Neural progenitor cell (in vitro differentiated cells): Measurements from ENCODE around the gene CROCC2. TPM values are rescaled to one million over a fixed set of nuclear protein-coding genes. Genes with fewer than 3 reads are reported as not detected.

Experiments
- DNase-seq: peaks from one replicate; pipeline ENCODE4 v3.0.0-alpha.2; 2016; ENCODE audit warnings: low spot score
- H2AFZ ChIP-seq: fragments of 200-600 bp; sonication (generic); replicated peaks from 2 replicates; pipeline ENCODE4 v1.6.1; 2016; ENCODE audit warnings: antibody characterized with exemption
- H3F3A ChIP-seq: fragments of 200-600 bp; sonication (generic); 2 replicates; pipeline ENCODE4 v1.6.1; 2016; ENCODE audit warnings: antibody characterized with exemption, low read depth
- H3K27ac ChIP-seq: fragments of 200-600 bp; sonication (generic); 2 replicates; pipeline ENCODE4 v1.5.1; 2016; ENCODE audit warnings: mild to moderate bottlenecking
- H3K27me3 ChIP-seq: fragments of 200-600 bp; sonication (generic); 2 replicates; pipeline ENCODE4 v1.6.1; 2016; ENCODE audit warnings: mild to moderate bottlenecking, moderate library complexity
- H3K36me3 ChIP-seq: fragments of 200-600 bp; sonication (generic); 2 replicates; pipeline ENCODE4 v1.5.1; 2016
- H3K4me1 ChIP-seq: fragments of 200-600 bp; sonication (generic); 2 replicates; pipeline ENCODE4 v1.6.1; 2016; ENCODE audit warnings: mixed run types
- H3K4me2 ChIP-seq: fragments of 200-600 bp; sonication (generic); 2 replicates; pipeline ENCODE4 v1.6.1; 2016
- H3K4me3 ChIP-seq: fragments of 200-600 bp; sonication (generic); 2 replicates; pipeline ENCODE4 v1.5.1; 2016
- H3K79me2 ChIP-seq: fragments of 200-600 bp; sonication (generic); 2 replicates; pipeline ENCODE4 v1.6.1; 2016; ENCODE audit warnings: low read depth
- H3K9ac ChIP-seq: fragments of 200-600 bp; sonication (generic); 2 replicates; pipeline ENCODE4 v1.6.1; 2016
- H3K9me3 ChIP-seq: fragments of 200-600 bp; sonication (generic); 2 replicates; pipeline ENCODE4 v1.5.1; 2016; ENCODE audit warnings: low read depth
- H4K20me1 ChIP-seq: fragments of 200-600 bp; sonication (generic); 2 replicates; pipeline ENCODE4 v1.6.1; 2016; ENCODE audit warnings: low read depth
- H3K27ac Mint-ChIP-seq: 3 replicates; pipeline ENCODE4 v1.8.0; 2021; ENCODE audit warnings: mixed read lengths
- H3K27me3 Mint-ChIP-seq: 2 replicates; pipeline ENCODE4 v1.8.0; 2022; ENCODE audit warnings: low read depth, mild to moderate bottlenecking, inconsistent platforms, moderate library complexity, mixed read lengths; ENCODE audit not compliant: insufficient read depth
- H3K36me3 Mint-ChIP-seq: 3 replicates; pipeline ENCODE4 v1.8.0; 2021; ENCODE audit warnings: mixed read lengths
- H3K4me1 Mint-ChIP-seq: 3 replicates; pipeline ENCODE4 v1.8.0; 2021; ENCODE audit warnings: mixed read lengths
- H3K4me3 Mint-ChIP-seq: 3 replicates; pipeline ENCODE4 v1.8.0; 2021; ENCODE audit warnings: mild to moderate bottlenecking, moderate library complexity, mixed read lengths
- H3K9me3 Mint-ChIP-seq: 3 replicates; pipeline ENCODE4 v1.8.0; 2020; ENCODE audit warnings: mixed read lengths
- CTCF ChIP-seq: fragments of 200-600 bp; sonication (generic); IDR thresholded peaks from 2 replicates; pipeline ENCODE4 v1.5.1; 2017; ENCODE audit warnings: antibody characterized with exemption, mild to moderate bottlenecking
- EZH2 ChIP-seq: fragments of 200-600 bp; sonication (generic); IDR thresholded peaks from 2 replicates; pipeline ENCODE4 v1.6.1; 2017; ENCODE audit warnings: antibody characterized with exemption, mild to moderate bottlenecking, moderate library complexity
- EZH2phosphoT487 ChIP-seq: fragments of 200-600 bp; sonication (generic); IDR thresholded peaks from 2 replicates; pipeline ENCODE4 v1.6.1; 2017; ENCODE audit warnings: antibody characterized with exemption
- total RNA-seq: library from RNA; depleted of rRNA; stranded (reverse); fragments of >200 nt; gene quantifications from 2 replicates; pipeline ENCODE4 v1.2.3, GENCODE V29; 2015; ENCODE audit warnings: low replicate concordance

Gene CROCC2
- total RNA-seq, 1 donor from 2014 or later = not detected

- peaks cover 11% of the 10 kb centered on the region for H3K27me3 Mint-ChIP-seq
- Histone ChIP-seq H3K4me2 (no peak overlapping the region), H3K27ac (no peak overlapping the region), H3K9me3 (no peaks in the 10 kb centered on the region), H3K27me3 (no peaks in the 10 kb centered on the region), H3K79me2 (no peaks in the 10 kb centered on the region), H3K9ac (no peak overlapping the region), H3K4me1 (no peaks in the 10 kb centered on the region), H3F3A (no peaks in the 10 kb centered on the region), H4K20me1 (no peaks in the 10 kb centered on the region), H2AFZ (no peak overlapping the region), H3K4me3 (no peak overlapping the region), H3K36me3 (no peaks in the 10 kb centered on the region)
- TF ChIP-seq EZH2phosphoT487 = no peak
- TF ChIP-seq CTCF = no peak
- no peaks in the 10 kb centered on the region for H3K36me3 Mint-ChIP-seq
- H3K4me1 Mint-ChIP-seq = peaks cover 2% of the 10 kb centered on the region
- no peaks in the 10 kb centered on the region for H3K9me3 Mint-ChIP-seq
- H3K4me3 Mint-ChIP-seq = no peak overlapping the region
- H3K27ac Mint-ChIP-seq = no peak overlapping the region
- no peak for DNase-seq
Observed at GRCh38 chr2:240946654-240947053, 40.5 kb downstream of the CROCC2 start.

DNA sequence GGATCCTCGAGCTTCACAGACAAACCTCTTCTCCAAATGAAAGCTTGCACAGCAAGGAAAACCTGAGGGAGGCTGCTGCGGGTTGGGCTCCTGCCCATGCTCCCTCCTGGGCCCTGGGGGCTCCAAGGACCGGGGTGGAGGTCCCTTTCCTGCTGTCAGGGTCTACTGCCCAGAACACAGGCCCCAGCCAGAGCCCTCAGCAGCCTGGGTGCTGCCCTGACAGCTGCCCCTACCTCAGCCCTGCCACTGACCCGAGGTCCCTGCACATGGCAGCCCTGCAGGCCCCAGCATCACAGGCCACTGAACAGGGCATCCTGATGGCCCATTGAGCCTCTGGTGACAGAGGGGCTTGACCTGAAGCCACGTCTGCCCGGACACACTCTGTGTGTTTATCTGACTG, 41.0 kb downstream of the CROCC2 start:
- Histone ChIP-seq H3K4me2 (no peak overlapping the region), H4K20me1 (no peaks in the 10 kb centered on the region), H3K79me2 (no peaks in the 10 kb centered on the region), H2AFZ (no peak overlapping the region), H3K9me3 (no peaks in the 10 kb centered on the region), H3K27me3 (no peaks in the 10 kb centered on the region), H3K4me1 (no peaks in the 10 kb centered on the region), H3K27ac (no peak overlapping the region), H3F3A (no peaks in the 10 kb centered on the region), H3K4me3 (no peak overlapping the region), H3K36me3 (no peaks in the 10 kb centered on the region), H3K9ac (no peak overlapping the region)
- no peak for DNase-seq
- peaks cover 2% of the 10 kb centered on the region for H3K4me1 Mint-ChIP-seq
- TF ChIP-seq CTCF (no peak), EZH2 (no peak), EZH2phosphoT487 (no peak)
- H3K36me3 Mint-ChIP-seq = no peaks in the 10 kb centered on the region
- peaks cover 11% of the 10 kb centered on the region for H3K27me3 Mint-ChIP-seq
- no peak overlapping the region for H3K4me3 Mint-ChIP-seq
- no peak overlapping the region for H3K27ac Mint-ChIP-seq
- H3K9me3 Mint-ChIP-seq = no peaks in the 10 kb centered on the region

DNA sequence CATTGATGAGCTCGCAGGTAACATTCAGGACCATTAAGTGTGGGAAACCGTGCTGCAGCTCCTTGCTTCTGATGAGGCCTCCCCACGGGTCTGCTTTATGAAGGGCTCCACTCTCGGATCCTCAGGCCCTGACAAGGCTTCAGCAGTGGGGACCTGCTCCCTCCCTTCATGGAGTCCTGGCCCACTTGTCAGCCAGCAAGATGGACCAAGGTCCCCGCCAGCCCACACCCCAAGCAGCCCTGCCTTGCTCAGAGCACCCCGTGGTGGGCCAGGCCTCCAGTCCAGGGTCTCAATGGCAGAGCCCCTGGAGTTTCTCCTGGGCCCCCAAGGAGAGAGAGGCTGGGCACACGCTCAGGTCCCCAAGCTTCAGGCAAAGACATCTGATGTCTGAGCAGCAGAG, 41.5 kb downstream of the CROCC2 start:
- Histone ChIP-seq H3K4me1 (no peaks in the 10 kb centered on the region), H3K27ac (no peak overlapping the region), H3K36me3 (no peaks in the 10 kb centered on the region), H3K4me2 (no peak overlapping the region), H2AFZ (no peak overlapping the region), H3K4me3 (no peak overlapping the region), H3K9ac (no peak overlapping the region), H3K79me2 (no peaks in the 10 kb centered on the region), H3K9me3 (no peaks in the 10 kb centered on the region), H3K27me3 (no peaks in the 10 kb centered on the region), H3F3A (no peaks in the 10 kb centered on the region), H4K20me1 (no peaks in the 10 kb centered on the region)
- Mint-ChIP-seq H3K27me3 (peaks cover 11% of the 10 kb centered on the region), H3K36me3 (no peaks in the 10 kb centered on the region), H3K9me3 (no peaks in the 10 kb centered on the region), H3K4me1 (peaks cover 2% of the 10 kb centered on the region), H3K27ac (no peak overlapping the region), H3K4me3 (no peak overlapping the region)
- no peak for DNase-seq
- TF ChIP-seq EZH2phosphoT487 (no peak), CTCF (no peak), EZH2 (no peak)

GRCh38 chr2:240948086-240948485, 42.0 kb downstream of the CROCC2 start:
- Mint-ChIP-seq H3K36me3 (no peaks in the 10 kb centered on the region), H3K4me3 (no peak overlapping the region), H3K27ac (no peak overlapping the region), H3K9me3 (no peaks in the 10 kb centered on the region), H3K27me3 (peaks cover 11% of the 10 kb centered on the region), H3K4me1 (peaks cover 2% of the 10 kb centered on the region)
- no peaks in the 10 kb centered on the region for H3K79me2 ChIP-seq
- DNase-seq = no peak
- H3K27me3 ChIP-seq = no peaks in the 10 kb centered on the region
- no peak overlapping the region for H2AFZ ChIP-seq
- TF ChIP-seq EZH2phosphoT487 = no peak
- TF ChIP-seq CTCF = no peak
- no peak for TF ChIP-seq EZH2
- no peak overlapping the region for H3K27ac ChIP-seq
- no peak overlapping the region for H3K9ac ChIP-seq
- H3F3A ChIP-seq = no peaks in the 10 kb centered on the region
- H3K9me3 ChIP-seq = no peaks in the 10 kb centered on the region
- H3K4me2 ChIP-seq = no peak overlapping the region
- no peaks in the 10 kb centered on the region for H3K4me1 ChIP-seq
- H4K20me1 ChIP-seq = no peaks in the 10 kb centered on the region
- no peak overlapping the region for H3K4me3 ChIP-seq
- no peaks in the 10 kb centered on the region for H3K36me3 ChIP-seq
